Sigmoid colon (tissue), 7 donors: ENCODE data around the gene MGRN1. TPM values are rescaled to one million over a fixed set of nuclear protein-coding genes. Genes with fewer than 3 reads are reported as not detected.

Experiments used
- DNase-seq: peaks from one replicate; pipeline ENCODE4 v3.0.0-alpha.2; 2019
- H3K27ac ChIP-seq, 4 donors: fragments of 200-600 bp; sonication (generic); one replicate each; pipeline ENCODE4 v1.5.1; 2016 to 2019; ENCODE audit warnings: mild to moderate bottlenecking in 1 of 4
- H3K27me3 ChIP-seq, 3 donors: fragments of 200-600 bp; sonication (generic); one replicate each; pipeline ENCODE4 v1.5.1; 2019; ENCODE audit warnings: mild to moderate bottlenecking in 1 of 3
- H3K36me3 ChIP-seq, 4 donors: fragments of 200-600 bp; sonication (generic); one replicate each; pipeline ENCODE4 v1.5.1; 2016 to 2019
- H3K4me1 ChIP-seq, 4 donors: fragments of 200-600 bp; sonication (generic); one replicate each; pipeline ENCODE4 v1.5.1; 2017 to 2019
- H3K4me3 ChIP-seq, 4 donors: fragments of 200-600 bp; sonication (generic); one replicate each; pipeline ENCODE4 v1.5.1; 2017 to 2019; ENCODE audit warnings: mild to moderate bottlenecking in 2 of 4, moderate library complexity in 1 of 4
- H3K9me3 ChIP-seq, 4 donors: fragments of 200-600 bp in 3 of 4; sonication (generic) in 3 of 4; one replicate each; pipeline versions ENCODE4 v1.5.1 to v1.6.1; 2013 to 2019
- EP300 ChIP-seq, 4 donors: sonication (generic); formaldehyde crosslinking; IDR thresholded peaks; one replicate each; pipeline ENCODE4 v1.6.1; 2017; ENCODE audit warnings: antibody characterized with exemption in 4 of 4
- POLR2A ChIP-seq, 2 donors: fragments of 450-650 bp; IDR thresholded peaks; one replicate each; pipeline ENCODE4 v1.6.1; 2016; ENCODE audit warnings: antibody characterized with exemption in 2 of 2, mild to moderate bottlenecking in 2 of 2, moderate library complexity in 2 of 2
- POLR2AphosphoS5 ChIP-seq, 4 donors: sonication (generic); formaldehyde crosslinking; IDR thresholded peaks; one replicate each; pipeline ENCODE4 v1.6.1; 2017; ENCODE audit warnings: antibody characterized with exemption in 4 of 4
- WGBS, 2 donors: extraction: QIAGEN DNeasy Blood & Tissue Kit; methylation state at CpG; one replicate each; pipeline ENCODE4 v1.1.7; 2013; 5-methylcytosine and 5-hydroxymethylcytosine counted together
- intact Hi-C: fragments of 100-400 bp; cut with DNase I; formaldehyde crosslinking; loops from one replicate; pipeline ENCODE4 v1.15.1; 2023
- polyA plus RNA-seq, 3 donors: library from polyadenylated mRNA; stranded (reverse); fragments of 200-250 nt; gene quantifications; one replicate each; pipeline ENCODE4 v1.2.3, GENCODE V29; 2013
- total RNA-seq, 4 donors: library from RNA; depleted of rRNA; stranded (reverse); fragments of >200 nt; gene quantifications; one replicate each; pipeline ENCODE4 v1.1.0, GENCODE V29; 2016
- TF ChIP-seq, protein P1 (sequence below), 4 experiments: fragments of 450-650 bp in 3 of 4; fragments of 200-600 bp in 1 of 4; IDR thresholded peaks; one replicate each; pipeline ENCODE4 v1.5.1; 2016 to 2019; ENCODE audit warnings: antibody characterized with exemption in 4 of 4, mild to moderate bottlenecking in 3 of 4, moderate library complexity in 2 of 4
- donor health status: healthy with polysubstance abuse.
- donor health status: Bipolar disorder and iron deficiency.
- donor health status: healthy.

The MGRN1 gene
- total and polyA plus RNA-seq, 7 donors: 16.8 to 37.9 (median 28.2) TPM

DNA sequence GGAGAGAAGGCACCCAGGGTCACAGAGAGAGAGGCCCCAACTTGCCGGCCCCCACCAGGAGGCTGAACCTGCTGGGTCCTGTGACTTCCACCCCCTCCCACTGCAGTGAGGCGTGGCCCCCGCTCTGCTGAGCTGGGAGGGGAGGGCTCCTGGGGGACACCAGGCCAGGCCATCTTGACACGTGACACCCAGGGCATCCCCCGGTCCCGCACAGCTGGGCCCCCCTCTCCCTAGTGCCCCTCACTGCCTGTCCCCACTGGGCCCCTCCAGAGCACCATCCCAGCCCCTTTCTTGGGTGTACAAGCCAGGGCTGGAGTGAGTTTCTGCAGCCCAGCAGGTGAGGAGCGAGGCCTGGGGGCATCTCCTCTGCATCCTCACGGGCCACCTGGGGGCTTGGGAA is 22.3 kb upstream of the MGRN1 start:
- no peak overlapping the region for H3K4me3 ChIP-seq
- TF ChIP-seq POLR2AphosphoS5 (IDR thresholded peaks at IDR 0.05) (no peak), EP300 (IDR thresholded peaks at IDR 0.05) (no peak), POLR2A (IDR thresholded peaks at IDR 0.05) (no peak)
- TF ChIP-seq, protein P1, sequence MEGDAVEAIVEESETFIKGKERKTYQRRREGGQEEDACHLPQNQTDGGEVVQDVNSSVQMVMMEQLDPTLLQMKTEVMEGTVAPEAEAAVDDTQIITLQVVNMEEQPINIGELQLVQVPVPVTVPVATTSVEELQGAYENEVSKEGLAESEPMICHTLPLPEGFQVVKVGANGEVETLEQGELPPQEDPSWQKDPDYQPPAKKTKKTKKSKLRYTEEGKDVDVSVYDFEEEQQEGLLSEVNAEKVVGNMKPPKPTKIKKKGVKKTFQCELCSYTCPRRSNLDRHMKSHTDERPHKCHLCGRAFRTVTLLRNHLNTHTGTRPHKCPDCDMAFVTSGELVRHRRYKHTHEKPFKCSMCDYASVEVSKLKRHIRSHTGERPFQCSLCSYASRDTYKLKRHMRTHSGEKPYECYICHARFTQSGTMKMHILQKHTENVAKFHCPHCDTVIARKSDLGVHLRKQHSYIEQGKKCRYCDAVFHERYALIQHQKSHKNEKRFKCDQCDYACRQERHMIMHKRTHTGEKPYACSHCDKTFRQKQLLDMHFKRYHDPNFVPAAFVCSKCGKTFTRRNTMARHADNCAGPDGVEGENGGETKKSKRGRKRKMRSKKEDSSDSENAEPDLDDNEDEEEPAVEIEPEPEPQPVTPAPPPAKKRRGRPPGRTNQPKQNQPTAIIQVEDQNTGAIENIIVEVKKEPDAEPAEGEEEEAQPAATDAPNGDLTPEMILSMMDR (IDR thresholded peaks at IDR 0.05): no peak
- H3K36me3 ChIP-seq: peaks cover 0 to 3% (median 0%) of the 10 kb centered on the region in 4 donors
- no peak overlapping the region for H3K27ac ChIP-seq
- intact Hi-C loops: no loop called here
- WGBS, 2 donors: 42 to 59% methylated on average over 8 of the region's 8 CpGs
- DNase-seq: no peak
- H3K9me3 ChIP-seq: no peaks in the 10 kb centered on the region
- H3K27me3 ChIP-seq: peaks cover 0 to 21% (median 0%) of the 10 kb centered on the region in 3 donors
- H3K4me1 ChIP-seq: peaks cover 0 to 34% (median 16%) of the 10 kb centered on the region in 4 donors

DNA sequence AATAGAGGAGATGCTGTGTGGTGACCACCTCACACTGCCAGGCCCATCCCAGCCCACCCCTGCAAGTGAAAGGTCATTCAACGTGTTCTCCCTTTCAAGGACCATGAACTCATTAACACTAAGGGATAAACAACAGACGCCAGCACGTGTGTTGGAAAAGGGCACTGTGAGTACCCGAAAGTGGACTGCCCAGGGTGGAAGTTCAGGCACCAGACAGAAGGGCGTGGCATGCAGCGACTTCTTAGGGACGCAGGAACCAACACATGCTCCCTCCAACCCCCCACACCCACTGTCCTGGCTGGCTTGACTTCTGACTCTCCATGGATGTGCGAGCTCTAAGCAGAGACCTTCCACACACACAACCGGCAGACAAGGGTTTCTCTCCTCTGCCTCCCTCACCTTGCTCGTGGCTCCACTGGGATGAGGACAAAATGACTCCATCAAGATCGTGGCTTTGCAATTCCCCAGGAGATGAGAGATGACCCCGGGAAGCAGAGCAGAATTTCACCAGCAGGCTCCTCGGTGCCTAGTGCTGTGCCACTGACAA is 20.9 kb upstream of the MGRN1 start:
- peak in 1 of 4 donors; percentile 9 for TF ChIP-seq POLR2AphosphoS5 (IDR thresholded peaks at IDR 0.05)
- no peak for TF ChIP-seq POLR2A (IDR thresholded peaks at IDR 0.05)
- H3K4me3 ChIP-seq: no peak overlapping the region
- H3K36me3 ChIP-seq: peaks cover 3 to 17% (median 6%) of the 10 kb centered on the region in 4 donors
- peaks cover 0 to 34% (median 16%) of the 10 kb centered on the region in 4 donors for H3K4me1 ChIP-seq
- H3K27ac ChIP-seq: no peak overlapping the region
- WGBS, 2 donors: 29 to 69% methylated on average over 13 of the region's 13 CpGs
- no peak for DNase-seq
- no peaks in the 10 kb centered on the region for H3K9me3 ChIP-seq
- peaks cover 0 to 18% (median 0%) of the 10 kb centered on the region in 3 donors for H3K27me3 ChIP-seq
- intact Hi-C loops: no loop called here

DNA sequence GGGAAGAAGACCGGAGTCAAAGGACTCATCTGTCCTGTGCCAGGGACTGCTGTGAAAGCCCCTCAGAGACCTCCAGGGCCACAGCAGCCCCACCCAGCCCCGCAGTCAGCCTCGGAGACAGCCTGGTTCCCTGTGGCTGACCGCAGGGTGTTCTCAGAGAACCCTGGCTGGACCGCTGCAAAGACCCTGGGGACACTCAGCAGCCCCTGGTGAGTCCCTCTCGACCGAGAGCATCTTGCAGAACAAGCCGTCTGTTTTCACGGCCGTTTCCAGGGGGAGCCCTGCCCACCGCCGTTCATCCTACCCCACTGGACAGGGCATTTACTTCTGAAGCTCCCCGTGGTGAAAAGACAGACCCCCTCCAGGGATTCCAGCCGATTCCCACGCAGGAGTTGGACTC is 20.2 kb upstream of the MGRN1 start:
- Histone ChIP-seq H3K9me3 (no peaks in the 10 kb centered on the region), H3K27me3 (peaks cover 0 to 15% (median 0%) of the 10 kb centered on the region in 3 donors), H3K4me3 (no peak overlapping the region), H3K36me3 (peaks cover 4 to 24% (median 10%) of the 10 kb centered on the region in 4 donors), H3K4me1 (peaks cover 0 to 36% (median 16%) of the 10 kb centered on the region in 4 donors), H3K27ac (no peak overlapping the region)
- WGBS, 2 donors: 79% methylated on average over 15 of the region's 15 CpGs
- no peak for DNase-seq
- intact Hi-C loops: no loop called here
- TF ChIP-seq POLR2AphosphoS5 (IDR thresholded peaks at IDR 0.05): no peak
- TF ChIP-seq POLR2A (IDR thresholded peaks at IDR 0.05): no peak
- TF ChIP-seq EP300 (IDR thresholded peaks at IDR 0.05): no peak
- TF ChIP-seq, protein P1 (IDR thresholded peaks at IDR 0.05): no peak

DNA sequence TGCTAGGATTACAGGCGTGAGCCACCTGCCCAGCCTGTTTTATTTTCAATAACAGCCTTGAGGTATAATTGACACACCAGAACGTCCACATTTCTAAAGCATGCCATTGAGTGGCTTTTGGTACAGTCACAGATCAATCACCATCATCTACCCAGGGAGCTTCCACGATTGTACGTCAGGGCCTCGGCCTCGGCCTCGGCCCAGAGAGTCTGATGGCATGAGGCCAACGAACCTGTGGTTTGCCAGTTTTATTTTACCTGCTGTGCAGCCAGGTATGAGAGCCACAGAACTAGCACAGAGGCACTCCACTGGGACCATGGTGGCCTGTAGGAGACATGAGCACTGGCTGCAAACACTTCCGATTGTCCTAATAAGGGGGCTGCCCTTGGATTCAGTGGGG is 18.3 kb upstream of the MGRN1 start:
- 44 to 84% methylated on average over 9 of the region's 9 CpGs for WGBS, 2 donors
- intact Hi-C loops: no loop called here
- no peak overlapping the region for H3K4me3 ChIP-seq
- peaks cover 0 to 49% (median 25%) of the 10 kb centered on the region in 4 donors for H3K4me1 ChIP-seq
- TF ChIP-seq POLR2AphosphoS5 (IDR thresholded peaks at IDR 0.05) (peak in 1 of 4 donors; percentile 6), POLR2A (IDR thresholded peaks at IDR 0.05) (no peak)
- TF ChIP-seq, protein P1 (IDR thresholded peaks at IDR 0.05): no peak
- no peaks in the 10 kb centered on the region for H3K9me3 ChIP-seq
- DNase-seq: no peak
- H3K36me3 ChIP-seq: peaks cover 4 to 28% (median 15%) of the 10 kb centered on the region in 4 donors
- no peak overlapping the region for H3K27ac ChIP-seq
- H3K27me3 ChIP-seq: peaks cover 0 to 6% (median 0%) of the 10 kb centered on the region in 3 donors

DNA sequence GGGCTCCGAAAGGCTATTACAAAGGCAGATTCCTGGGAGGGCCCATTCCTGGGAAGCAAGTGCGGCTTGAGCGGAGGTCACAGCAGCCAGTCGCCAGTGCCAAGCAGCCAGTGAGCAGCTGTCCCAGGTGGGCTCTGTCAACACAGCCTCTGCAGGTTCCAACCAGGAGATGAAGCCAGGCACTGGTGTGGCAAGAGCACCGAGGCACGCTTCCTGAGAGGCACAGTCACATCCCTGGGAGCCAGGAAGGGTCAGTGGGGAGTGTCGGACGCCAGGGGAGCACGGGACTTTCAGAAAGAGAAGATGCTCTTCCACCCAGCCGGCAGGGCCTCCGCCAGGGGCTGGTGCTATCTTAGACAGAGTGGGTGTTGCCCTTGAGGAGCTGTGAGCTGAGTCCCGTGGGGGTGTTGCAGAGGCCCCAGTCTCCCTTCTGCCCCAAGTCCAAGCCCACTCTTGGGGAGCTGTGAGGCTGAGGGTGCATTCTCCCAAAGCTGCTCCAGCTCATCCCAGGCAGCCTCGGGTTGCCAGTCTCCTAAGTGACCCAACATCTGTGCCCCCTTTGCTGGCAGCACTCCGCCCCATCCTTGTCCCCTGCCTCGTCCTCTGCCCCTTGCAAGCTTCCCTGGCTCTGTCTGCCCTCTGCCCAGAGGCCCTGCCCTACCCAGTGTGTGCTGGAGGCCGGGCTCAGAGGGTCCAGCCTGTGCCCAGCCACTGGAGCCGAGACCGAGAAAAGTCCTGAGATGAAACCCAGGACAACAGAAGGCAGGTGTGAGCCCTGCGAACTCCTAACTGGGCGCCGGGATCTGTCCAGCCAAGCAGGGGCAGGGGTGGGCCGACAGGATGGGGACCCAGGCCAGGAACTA is 16.6 kb upstream of the MGRN1 start:
- Histone ChIP-seq H3K4me3 (no peak overlapping the region), H3K36me3 (peaks cover 4 to 28% (median 15%) of the 10 kb centered on the region in 4 donors), H3K9me3 (no peaks in the 10 kb centered on the region), H3K27me3 (no peaks in the 10 kb centered on the region), H3K4me1 (peaks cover 0 to 49% (median 32%) of the 10 kb centered on the region in 4 donors), H3K27ac (no peak overlapping the region)
- intact Hi-C loops: no loop called here
- TF ChIP-seq POLR2AphosphoS5 (IDR thresholded peaks at IDR 0.05): no peak
- TF ChIP-seq EP300 (IDR thresholded peaks at IDR 0.05): no peak
- TF ChIP-seq, protein P1 (IDR thresholded peaks at IDR 0.05): no peak
- TF ChIP-seq POLR2A (IDR thresholded peaks at IDR 0.05): no peak
- WGBS, 2 donors: 90 to 94% methylated on average over 22 of the region's 22 CpGs
- no peak for DNase-seq
